Astrocyte of the cerebellum (primary cell): ENCODE results near the gene TBX21.

Source experiments
- DNase-seq: peaks from one replicate; pipeline ENCODE4 v3.0.0-alpha.2; 2011; ENCODE audit warnings: low read depth
- H3K4me3 ChIP-seq: 2 replicates; pipeline ENCODE4 v1.5.1; 2011; ENCODE audit warnings: mild to moderate bottlenecking, low read depth, low read length, moderate library complexity
- in situ Hi-C: cut with HindIII; loops from 2 replicates; pipeline ENCODE4 v1.10.0; 2017; ENCODE audit warnings: low sequenced_read_pairs
- TF ChIP-seq, protein P1 (sequence below): IDR thresholded peaks from 2 replicates; pipeline ENCODE4 v1.5.1; 2012; ENCODE audit warnings: low read length, low read depth, moderate library complexity, mild to moderate bottlenecking; ENCODE audit errors: missing control alignments

The TBX21 gene

DNA sequence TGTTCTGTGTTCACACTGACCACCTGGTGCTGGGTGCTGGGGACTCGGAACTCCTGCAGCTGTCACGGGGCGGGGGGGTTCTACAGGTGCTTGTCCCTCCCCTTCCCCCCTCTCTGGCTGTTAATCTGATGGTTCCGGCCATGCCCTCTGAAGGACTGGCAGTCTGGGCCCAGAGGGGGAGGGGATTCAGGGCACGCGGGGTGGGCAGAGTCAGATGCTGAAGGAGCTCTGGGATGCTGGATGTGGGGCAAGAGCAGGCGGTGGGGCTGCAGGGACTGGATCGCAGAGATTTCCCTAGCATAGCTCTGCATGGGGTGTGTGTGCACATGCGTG is 5.4 kb upstream of the TBX21 start:
- in situ Hi-C loops = no loop called here
- no peak overlapping the region for H3K4me3 ChIP-seq
- DNase-seq = no peak
- TF ChIP-seq, protein P1, sequence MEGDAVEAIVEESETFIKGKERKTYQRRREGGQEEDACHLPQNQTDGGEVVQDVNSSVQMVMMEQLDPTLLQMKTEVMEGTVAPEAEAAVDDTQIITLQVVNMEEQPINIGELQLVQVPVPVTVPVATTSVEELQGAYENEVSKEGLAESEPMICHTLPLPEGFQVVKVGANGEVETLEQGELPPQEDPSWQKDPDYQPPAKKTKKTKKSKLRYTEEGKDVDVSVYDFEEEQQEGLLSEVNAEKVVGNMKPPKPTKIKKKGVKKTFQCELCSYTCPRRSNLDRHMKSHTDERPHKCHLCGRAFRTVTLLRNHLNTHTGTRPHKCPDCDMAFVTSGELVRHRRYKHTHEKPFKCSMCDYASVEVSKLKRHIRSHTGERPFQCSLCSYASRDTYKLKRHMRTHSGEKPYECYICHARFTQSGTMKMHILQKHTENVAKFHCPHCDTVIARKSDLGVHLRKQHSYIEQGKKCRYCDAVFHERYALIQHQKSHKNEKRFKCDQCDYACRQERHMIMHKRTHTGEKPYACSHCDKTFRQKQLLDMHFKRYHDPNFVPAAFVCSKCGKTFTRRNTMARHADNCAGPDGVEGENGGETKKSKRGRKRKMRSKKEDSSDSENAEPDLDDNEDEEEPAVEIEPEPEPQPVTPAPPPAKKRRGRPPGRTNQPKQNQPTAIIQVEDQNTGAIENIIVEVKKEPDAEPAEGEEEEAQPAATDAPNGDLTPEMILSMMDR = no peak

DNA sequence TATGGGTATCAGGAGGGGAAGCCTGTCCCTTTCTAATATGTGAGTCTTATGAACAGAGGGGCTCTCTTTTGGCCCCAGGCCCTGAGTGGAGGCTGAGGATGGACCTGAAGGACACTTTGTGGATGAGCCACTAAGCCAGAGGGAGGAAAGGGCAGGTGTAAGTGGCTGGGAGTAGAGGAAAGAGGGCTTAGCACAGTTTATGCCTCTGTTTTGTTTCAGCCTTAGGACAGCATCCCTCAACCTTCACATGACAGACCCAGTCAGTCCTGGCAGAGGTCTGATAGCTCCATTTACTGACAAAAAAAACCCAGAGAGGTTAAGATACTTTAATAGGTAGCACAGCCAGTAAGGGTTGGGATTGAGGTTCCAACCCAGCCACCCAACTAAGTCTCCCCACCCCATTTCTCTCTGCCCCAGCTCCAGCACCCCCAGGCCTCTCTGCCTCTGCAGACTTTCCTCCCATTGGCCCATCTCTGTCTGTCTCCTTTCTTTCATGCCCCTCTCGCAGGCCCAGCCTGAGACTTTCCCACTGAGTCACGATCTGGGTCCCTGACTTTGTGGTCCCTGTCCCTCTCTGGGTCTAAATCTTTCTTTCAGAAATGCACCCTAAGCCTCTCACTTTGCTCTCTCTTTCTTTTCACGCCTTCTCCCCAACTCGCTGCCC is 4.7 kb upstream of the TBX21 start:
- no peak overlapping the region for H3K4me3 ChIP-seq
- TF ChIP-seq, protein P1 = no peak
- DNase-seq = no peak
- in situ Hi-C loops = no loop called here

DNA sequence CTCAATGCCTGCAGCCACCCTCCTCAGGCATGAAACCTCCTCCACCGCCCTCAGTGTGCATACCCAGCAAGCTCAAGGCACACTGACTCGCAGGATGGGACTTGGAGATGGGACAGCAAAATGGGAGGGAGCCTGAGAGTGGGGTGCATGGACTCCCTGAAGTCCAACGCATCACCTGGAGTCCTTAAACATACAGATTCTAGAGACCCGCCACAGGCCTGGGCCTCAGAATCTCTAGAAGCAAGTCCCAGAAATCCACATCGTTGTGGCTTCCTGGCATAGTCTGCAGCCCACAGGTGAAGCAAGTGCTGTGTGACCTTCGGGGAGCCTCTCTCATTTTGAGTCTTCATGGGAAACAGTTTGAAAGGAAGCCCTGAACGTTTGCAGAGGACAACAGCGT is 3.6 kb upstream of the TBX21 start:
- no peak for DNase-seq
- H3K4me3 ChIP-seq = no peak overlapping the region
- in situ Hi-C loops = no loop called here
- TF ChIP-seq, protein P1 = no peak

DNA sequence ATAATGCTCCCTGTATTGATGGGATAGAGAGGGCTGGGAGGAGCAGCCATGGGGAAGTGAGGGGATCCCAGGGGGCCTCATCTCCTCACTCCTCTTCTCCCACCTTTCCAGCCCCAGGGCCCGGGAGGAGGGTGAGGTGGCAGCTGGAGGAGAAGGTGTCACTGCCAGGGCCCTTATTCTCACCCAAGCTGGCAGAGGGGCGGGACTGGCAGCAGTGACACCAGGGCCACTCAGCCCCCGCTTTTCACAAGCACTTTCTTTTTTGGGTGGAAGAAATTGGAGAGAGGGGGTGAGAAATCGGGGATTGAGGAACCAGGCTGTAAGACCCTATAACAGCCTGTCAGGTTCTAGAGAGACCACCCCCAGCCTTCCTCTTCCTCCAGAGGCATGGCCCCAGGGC is 2.4 kb upstream of the TBX21 start:
- TF ChIP-seq, protein P1 = no peak
- DNase-seq = no peak

DNA sequence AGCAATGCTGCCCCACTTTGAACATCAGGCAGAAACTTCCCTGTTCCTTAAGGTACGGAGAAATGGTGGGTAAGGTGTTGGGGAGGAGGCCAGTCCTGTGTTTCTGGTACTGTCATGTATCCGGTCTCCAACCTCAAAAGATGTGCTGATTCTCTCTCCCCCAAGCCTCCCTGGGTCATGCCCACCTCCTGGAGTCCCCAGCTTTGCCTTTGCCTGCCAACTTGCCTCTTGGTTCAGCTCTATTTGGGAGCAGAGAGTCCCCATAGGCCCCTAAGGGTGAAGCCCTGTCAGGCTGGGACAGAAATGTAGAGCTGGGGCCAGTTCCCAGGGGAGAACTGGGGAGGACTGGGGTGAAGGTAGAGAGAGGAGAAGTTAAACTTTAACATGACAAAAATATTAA is 1.6 kb upstream of the TBX21 start:
- TF ChIP-seq, protein P1 = no peak
- in situ Hi-C loops = no loop called here
- no peak overlapping the region for H3K4me3 ChIP-seq
- DNase-seq = no peak

More for the DNA sequence above, 2.4 kb upstream of the TBX21 start:
- H3K4me3 ChIP-seq = no peak overlapping the region
- in situ Hi-C loops = no loop called here

DNA sequence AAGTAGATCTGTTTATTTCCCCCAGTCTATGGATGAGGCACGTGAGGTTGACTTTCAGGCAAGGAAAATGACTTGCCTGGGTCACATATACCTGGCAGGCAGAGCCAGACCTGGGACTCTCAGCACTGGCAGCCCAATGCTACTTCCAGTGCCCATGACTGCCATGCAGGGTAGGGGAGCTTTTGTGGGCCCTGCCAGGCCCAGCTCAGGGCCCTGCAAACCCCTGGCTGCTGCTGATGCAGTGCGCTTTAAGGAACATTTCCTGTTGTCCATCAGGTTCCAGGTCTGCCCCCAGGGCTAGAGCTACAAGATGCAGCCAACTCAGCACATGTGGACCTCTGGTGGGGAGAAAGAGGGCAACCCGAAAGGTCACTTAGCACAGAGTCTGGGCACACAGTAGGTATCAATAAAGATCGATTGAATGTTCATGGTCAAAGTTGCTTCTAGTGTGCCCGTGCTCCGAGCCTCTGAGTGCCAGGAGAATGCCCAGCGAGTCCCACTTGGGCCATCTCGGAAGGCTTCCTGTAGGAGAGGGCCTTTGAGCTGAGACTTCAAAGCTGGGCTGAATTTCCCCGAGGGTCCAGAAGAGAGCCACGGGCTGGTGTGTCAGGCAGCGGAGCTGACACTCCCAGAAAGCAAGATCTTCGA is 513 bp upstream of the TBX21 start:
- in situ Hi-C loops = no loop called here
- TF ChIP-seq, protein P1 = no peak
- no peak overlapping the region for H3K4me3 ChIP-seq
- no peak for DNase-seq
